ENCODE data around the gene DLGAP1.

- TF ChIP-seq CTCF (conservative IDR thresholded peaks at IDR 0.05; ENCODE audit: low read depth in 2 of 2): no peak
- no peak for TF ChIP-seq POLR2AphosphoS5 (IDR thresholded peaks at IDR 0.05; ENCODE audit: low read depth)
- no peak for TF ChIP-seq EZH2 (IDR thresholded peaks at IDR 0.05; ENCODE audit: low read depth, unreplicated experiment)
Observed at GRCh38 chr18:3791238-3791637, 663.9 kb downstream of the DLGAP1 start.

All from GM23338 (cell line).